AG10803 (cell line): Measurements from ENCODE around the gene TSHZ1.

Experiments
- DNase-seq: peaks from one replicate; pipeline ENCODE4 v3.0.0; 2010; ENCODE audit warnings: low read depth
- H3K4me3 ChIP-seq: 2 replicates; pipeline ENCODE4 v1.5.1; 2011; ENCODE audit warnings: mild to moderate bottlenecking, low read length, control low read depth
- TF ChIP-seq, protein P1 (sequence below): conservative IDR thresholded peaks from 2 replicates; pipeline ENCODE4 v1.5.1; 2011; ENCODE audit warnings: mild to moderate bottlenecking, low read length, control low read depth, inconsistent platforms

Gene TSHZ1

DNA sequence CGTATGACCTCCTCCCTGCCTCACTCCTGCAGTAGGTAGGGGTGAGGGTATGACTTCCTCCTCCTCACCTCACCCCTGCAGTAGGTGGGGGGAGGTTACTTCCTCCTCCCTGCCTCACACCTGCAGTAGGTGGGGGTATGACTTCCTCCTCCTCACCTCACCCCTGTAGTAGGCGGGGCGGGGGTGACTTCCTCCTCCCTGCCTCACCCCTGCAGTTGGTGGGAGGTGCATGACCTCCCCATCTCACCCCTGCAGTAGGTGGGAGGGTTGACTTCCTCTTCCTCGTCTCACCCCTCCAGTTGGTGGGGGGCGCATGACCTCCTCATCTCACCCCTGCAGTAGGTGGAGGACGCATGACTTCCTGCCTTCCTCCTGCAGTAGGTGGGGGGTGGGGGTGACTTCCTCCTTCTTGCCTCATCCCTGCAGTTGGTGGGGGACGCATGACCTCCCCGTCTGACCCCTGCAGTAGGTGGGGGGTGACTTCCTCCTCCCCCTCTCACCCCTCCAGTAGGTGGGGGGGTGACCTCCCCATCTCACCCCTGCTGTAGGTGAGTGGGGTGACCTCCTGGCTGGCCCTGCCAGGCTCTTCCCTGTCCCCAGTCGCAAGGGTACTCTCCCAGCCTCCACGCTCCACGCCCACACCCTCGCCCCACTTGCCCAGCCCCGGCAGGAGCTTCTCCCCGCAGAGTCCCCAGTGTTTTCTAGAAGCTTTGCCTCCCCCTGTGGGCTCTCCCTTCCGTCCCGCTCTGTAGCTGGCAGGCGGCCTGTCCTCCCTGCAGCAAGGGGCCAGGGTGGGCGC lies 39.3 kb downstream of the TSHZ1 start:
- no peak overlapping the region for H3K4me3 ChIP-seq
- DNase-seq, result no peak
- TF ChIP-seq, protein P1, sequence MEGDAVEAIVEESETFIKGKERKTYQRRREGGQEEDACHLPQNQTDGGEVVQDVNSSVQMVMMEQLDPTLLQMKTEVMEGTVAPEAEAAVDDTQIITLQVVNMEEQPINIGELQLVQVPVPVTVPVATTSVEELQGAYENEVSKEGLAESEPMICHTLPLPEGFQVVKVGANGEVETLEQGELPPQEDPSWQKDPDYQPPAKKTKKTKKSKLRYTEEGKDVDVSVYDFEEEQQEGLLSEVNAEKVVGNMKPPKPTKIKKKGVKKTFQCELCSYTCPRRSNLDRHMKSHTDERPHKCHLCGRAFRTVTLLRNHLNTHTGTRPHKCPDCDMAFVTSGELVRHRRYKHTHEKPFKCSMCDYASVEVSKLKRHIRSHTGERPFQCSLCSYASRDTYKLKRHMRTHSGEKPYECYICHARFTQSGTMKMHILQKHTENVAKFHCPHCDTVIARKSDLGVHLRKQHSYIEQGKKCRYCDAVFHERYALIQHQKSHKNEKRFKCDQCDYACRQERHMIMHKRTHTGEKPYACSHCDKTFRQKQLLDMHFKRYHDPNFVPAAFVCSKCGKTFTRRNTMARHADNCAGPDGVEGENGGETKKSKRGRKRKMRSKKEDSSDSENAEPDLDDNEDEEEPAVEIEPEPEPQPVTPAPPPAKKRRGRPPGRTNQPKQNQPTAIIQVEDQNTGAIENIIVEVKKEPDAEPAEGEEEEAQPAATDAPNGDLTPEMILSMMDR, result no peak

DNA sequence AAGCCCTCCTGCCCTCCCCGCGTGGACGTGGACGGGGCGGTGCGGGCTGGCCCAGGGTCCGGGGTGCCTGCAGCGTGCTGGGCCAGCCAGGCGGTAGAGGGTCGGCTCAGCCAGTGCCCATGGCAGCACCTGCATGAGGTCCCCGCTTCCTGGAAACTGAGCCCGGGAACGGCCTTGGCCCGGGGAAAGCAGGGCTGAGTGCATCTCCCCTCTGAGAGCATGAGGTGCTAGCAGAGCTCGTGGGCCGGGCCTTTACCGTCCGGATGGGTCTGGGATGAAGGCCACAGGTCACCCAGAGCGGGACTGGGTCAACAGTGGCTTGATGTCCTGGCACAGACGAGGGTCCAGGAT lies 39.8 kb downstream of the TSHZ1 start:
- H3K4me3 ChIP-seq, result no peak overlapping the region
- DNase-seq, result no peak
- TF ChIP-seq, protein P1, result no peak

DNA sequence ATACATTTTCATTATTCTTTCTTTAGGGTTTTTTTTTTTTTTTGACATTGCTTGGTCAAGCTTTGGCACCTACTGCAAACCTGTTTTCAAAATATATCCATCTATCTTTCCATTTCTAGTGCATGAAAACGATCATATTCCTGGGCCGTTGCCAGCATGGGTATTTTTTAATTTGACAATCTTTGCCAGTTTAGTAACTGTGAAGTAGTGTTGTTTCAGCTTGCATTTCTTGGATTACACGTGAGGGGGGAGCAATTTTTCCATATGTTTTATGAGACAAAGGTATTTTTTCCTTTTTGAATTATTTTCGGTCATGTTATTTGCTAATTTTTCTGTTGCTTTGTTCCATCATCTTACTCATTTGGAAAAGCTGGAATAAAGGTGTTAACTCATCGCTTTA lies 40.9 kb downstream of the TSHZ1 start:
- TF ChIP-seq, protein P1, result no peak
- DNase-seq, result no peak
- H3K4me3 ChIP-seq, result no peak overlapping the region

DNA sequence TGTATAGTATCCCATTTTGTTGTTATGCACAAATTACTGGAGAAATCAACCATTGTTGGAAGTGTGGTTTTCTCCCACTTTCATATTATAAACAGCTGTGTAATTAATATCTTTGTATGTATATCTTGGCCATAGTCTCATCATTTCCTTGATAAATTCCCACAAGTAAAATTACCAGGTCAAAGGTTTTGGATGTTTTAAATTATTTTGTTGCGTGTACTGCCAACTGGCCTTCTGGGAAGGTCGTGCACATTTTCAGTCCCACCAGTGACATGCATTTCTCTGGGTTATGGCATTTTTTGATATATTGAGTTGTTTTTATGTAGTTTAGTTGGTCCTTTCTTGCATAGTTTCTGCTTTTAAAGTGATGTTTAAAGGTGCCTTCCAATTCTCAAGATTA lies 41.5 kb downstream of the TSHZ1 start:
- no peak for DNase-seq
- TF ChIP-seq, protein P1, result no peak
- H3K4me3 ChIP-seq, result no peak overlapping the region

DNA sequence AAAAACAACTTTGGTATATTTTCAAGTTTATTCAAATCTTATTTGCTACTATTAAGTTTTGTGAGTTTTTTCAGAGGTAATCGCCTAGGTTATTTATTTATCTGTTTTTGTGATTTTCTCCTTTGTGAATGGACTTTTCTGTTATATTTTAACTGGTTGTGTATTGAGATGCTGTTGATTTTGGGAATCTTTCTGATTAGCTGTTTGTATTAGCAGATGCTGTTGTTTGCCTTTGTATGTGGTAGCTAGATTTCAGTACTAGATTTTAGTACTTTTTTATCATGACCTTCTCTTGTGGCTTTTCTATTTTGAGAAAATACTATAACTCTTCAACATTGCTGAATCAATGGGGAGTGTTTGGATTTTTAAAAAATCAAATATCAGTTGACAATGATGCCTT lies 42.4 kb downstream of the TSHZ1 start:
- no peak for DNase-seq
- TF ChIP-seq, protein P1, result no peak
- H3K4me3 ChIP-seq, result no peak overlapping the region

DNA sequence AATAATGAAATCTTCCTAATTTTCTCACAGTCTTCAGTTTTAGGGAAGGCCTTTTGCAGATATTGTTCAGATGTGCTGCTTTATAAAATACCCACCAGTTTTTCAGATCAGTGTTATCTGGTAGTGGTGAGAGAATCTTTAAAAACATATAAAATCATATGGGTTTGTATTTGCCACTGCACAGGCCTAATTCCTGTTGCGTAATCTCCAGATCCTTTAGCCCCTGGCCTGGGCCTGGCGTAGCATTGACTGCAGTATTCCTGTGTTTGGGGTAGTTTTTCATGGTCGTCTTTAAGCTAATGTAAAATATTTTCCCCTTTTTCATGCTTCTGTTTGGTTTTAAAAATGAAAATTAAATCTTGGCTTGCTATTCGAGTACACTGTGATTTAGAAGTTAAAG lies 43.2 kb downstream of the TSHZ1 start:
- peak; percentile 41 for DNase-seq
- peak overlapping the region; percentile 2; the same call in 1 of the 2 replicates for H3K4me3 ChIP-seq
- TF ChIP-seq, protein P1, result no peak

DNA sequence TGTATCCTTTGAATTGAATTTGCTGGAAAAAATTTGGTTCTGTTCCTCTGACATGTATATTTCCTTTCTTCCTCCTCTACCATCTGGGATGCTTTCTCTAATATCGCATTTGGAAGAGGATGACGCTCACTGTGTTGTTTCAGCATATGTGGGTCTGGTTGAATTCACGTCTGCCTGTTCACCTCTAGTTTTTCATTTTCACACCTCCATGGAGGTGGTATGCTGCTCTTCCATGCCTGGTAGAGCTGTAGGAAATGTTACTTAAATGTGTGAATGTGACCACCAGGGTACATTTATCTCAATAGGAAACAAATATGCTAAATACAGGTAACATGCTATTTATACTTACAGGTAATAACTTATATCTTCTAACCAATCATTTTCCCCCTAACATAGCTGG lies 44.5 kb downstream of the TSHZ1 start:
- H3K4me3 ChIP-seq, result no peak overlapping the region
- no peak for DNase-seq
- TF ChIP-seq, protein P1, result no peak
